Cardiac septum (tissue), 1 donor: Measurements from ENCODE around the gene DIAPH2. TPM values are rescaled to one million over a fixed set of nuclear protein-coding genes. Genes with fewer than 3 reads are reported as not detected.
"Not testable (repeated sequence)": the region's sequence is repeated elsewhere in the genome, so short reads cannot be mapped to it uniquely, and the experiment has no call there.

Experiments used
- DNase-seq: peaks from one replicate; pipeline ENCODE4 v3.0.0-alpha.2; 2020; ENCODE audit warnings: low spot score
- intact Hi-C: fragments of 100-400 bp; cut with DNase I; formaldehyde crosslinking; loops from one replicate; pipeline ENCODE4 v1.14.0; 2022
- total RNA-seq: library from RNA; stranded (reverse); fragmentation: NEBNext Ultra II Directional; extraction: Animal tissue kit (Norgen Biotek cat#: 25700); gene quantifications from one replicate; pipeline ENCODE4 v1.2.1, GENCODE V29; 2021
- donor health status: DM: no; HTN: no; CAD: no.

DIAPH2 gene
- total RNA-seq, 1 donor from 2014 or later, result 13.5 TPM

GRCh38 chrX:97401154-97401553 lies 716.5 kb downstream of the DIAPH2 start:
- intact Hi-C loops, result no loop called here
- no peak for DNase-seq

GRCh38 chrX:97401586-97402136 lies 717.0 kb downstream of the DIAPH2 start:
- DNase-seq, result no peak

GRCh38 chrX:97402333-97402732 lies 717.7 kb downstream of the DIAPH2 start:
- no peak for DNase-seq
- intact Hi-C loops, result no loop called here

More at GRCh38 chrX:97401586-97402136, 717.0 kb downstream of the DIAPH2 start:
- intact Hi-C loops, result no loop called here

GRCh38 chrX:97402903-97403302 lies 718.3 kb downstream of the DIAPH2 start:
- intact Hi-C loops, result no loop called here
- no peak for DNase-seq

GRCh38 chrX:97405031-97405660 lies 720.5 kb downstream of the DIAPH2 start:
- intact Hi-C loops, result no loop called here
- no peak for DNase-seq

- DNase-seq, intact Hi-C loops: not testable (repeated sequence)
Measured at GRCh38 chrX:97409632-97410415, 725.2 kb downstream of the DIAPH2 start.

- DNase-seq, result no peak
- intact Hi-C loops, result no loop called here
Measured at GRCh38 chrX:97416461-97416860, 731.8 kb downstream of the DIAPH2 start.

- intact Hi-C loops, result no loop called here
- DNase-seq, result no peak
Measured at GRCh38 chrX:97429101-97429500, 744.5 kb downstream of the DIAPH2 start.

GRCh38 chrX:97431281-97431680 lies 746.6 kb downstream of the DIAPH2 start:
- no peak for DNase-seq
- intact Hi-C loops, result no loop called here

- intact Hi-C loops, result no loop called here
Measured at GRCh38 chrX:97446298-97446882, 761.7 kb downstream of the DIAPH2 start.

GRCh38 chrX:97447306-97447705 lies 762.7 kb downstream of the DIAPH2 start:
- DNase-seq, result no peak
- intact Hi-C loops, result no loop called here

More at GRCh38 chrX:97446298-97446882, 761.7 kb downstream of the DIAPH2 start:
- DNase-seq, result no peak

GRCh38 chrX:97452283-97452682 lies 767.6 kb downstream of the DIAPH2 start:
- intact Hi-C loops, result no loop called here
- DNase-seq, result no peak

- intact Hi-C loops, result no loop called here
- DNase-seq, result no peak
Measured at GRCh38 chrX:97461763-97462162, 777.1 kb downstream of the DIAPH2 start.

GRCh38 chrX:97471071-97471470 lies 786.4 kb downstream of the DIAPH2 start:
- intact Hi-C loops, result no loop called here
- DNase-seq, result no peak

GRCh38 chrX:97474933-97475332 lies 790.3 kb downstream of the DIAPH2 start:
- no peak for DNase-seq
- intact Hi-C loops, result no loop called here

- DNase-seq, result no peak
- intact Hi-C loops, result no loop called here
Measured at GRCh38 chrX:97479106-97479890, 794.7 kb downstream of the DIAPH2 start.

GRCh38 chrX:97481228-97481627 lies 796.6 kb downstream of the DIAPH2 start:
- DNase-seq, result no peak
- intact Hi-C loops, result no loop called here

- no peak for DNase-seq
- intact Hi-C loops, result no loop called here
Measured at GRCh38 chrX:97482666-97483300, 798.1 kb downstream of the DIAPH2 start.

- intact Hi-C loops, result no loop called here
- DNase-seq, result no peak
Measured at GRCh38 chrX:97490656-97491055, 806.0 kb downstream of the DIAPH2 start.
